HFFc6 (cell line): Measurements from ENCODE around the gene CCDC88B. TPM values are rescaled to one million over a fixed set of nuclear protein-coding genes. Genes with fewer than 3 reads are reported as not detected.
"Not testable (repeated sequence)": the region's sequence is repeated elsewhere in the genome, so short reads cannot be mapped to it uniquely, and the experiment has no call there.

ENCODE experiments used
- DNase-seq: peaks from one replicate; pipeline ENCODE4 v3.0.0-alpha.2; 2018
- H3K27ac Mint-ChIP-seq: 2 replicates; pipeline ENCODE4 v1.8.0; 2020; ENCODE audit warnings: mild to moderate bottlenecking, mixed read lengths
- H3K27me3 Mint-ChIP-seq: 2 replicates; pipeline ENCODE4 v1.8.0; 2021; ENCODE audit warnings: mild to moderate bottlenecking, moderate library complexity, mixed read lengths; ENCODE audit not compliant: insufficient read depth
- H3K36me3 Mint-ChIP-seq: 2 replicates; pipeline ENCODE4 v1.8.0; 2021; ENCODE audit warnings: low read depth, mixed read lengths
- H3K4me1 Mint-ChIP-seq: 2 replicates; pipeline ENCODE4 v1.8.0; 2020; ENCODE audit warnings: low read depth, mixed read lengths
- H3K4me3 Mint-ChIP-seq: 2 replicates; pipeline ENCODE4 v1.8.0; 2020; ENCODE audit warnings: mild to moderate bottlenecking, moderate library complexity, mixed read lengths
- H3K9me3 Mint-ChIP-seq: 2 replicates; pipeline ENCODE4 v1.8.0; 2020; ENCODE audit warnings: mild to moderate bottlenecking, mixed read lengths
- CTCF ChIP-seq: fragments of 200-600 bp; sonication (generic); IDR thresholded peaks from 2 replicates; pipeline ENCODE4 v1.5.0; 2021; ENCODE audit warnings: antibody characterized with exemption, mild to moderate bottlenecking
- total RNA-seq, 6 experiments: library from RNA; stranded (reverse); fragmentation: NEBNext Ultra II Directional; extraction: Animal tissue kit (Norgen Biotek cat#: 25700); gene quantifications; 2 replicates in 1 of 6; 3 replicates in 5 of 6; pipeline ENCODE4 v1.2.3, GENCODE V29; 2021

Gene CCDC88B
- total RNA-seq, 6 experiments from 2014 or later: 0.45 to 1.9 (median 1.7) TPM

DNA sequence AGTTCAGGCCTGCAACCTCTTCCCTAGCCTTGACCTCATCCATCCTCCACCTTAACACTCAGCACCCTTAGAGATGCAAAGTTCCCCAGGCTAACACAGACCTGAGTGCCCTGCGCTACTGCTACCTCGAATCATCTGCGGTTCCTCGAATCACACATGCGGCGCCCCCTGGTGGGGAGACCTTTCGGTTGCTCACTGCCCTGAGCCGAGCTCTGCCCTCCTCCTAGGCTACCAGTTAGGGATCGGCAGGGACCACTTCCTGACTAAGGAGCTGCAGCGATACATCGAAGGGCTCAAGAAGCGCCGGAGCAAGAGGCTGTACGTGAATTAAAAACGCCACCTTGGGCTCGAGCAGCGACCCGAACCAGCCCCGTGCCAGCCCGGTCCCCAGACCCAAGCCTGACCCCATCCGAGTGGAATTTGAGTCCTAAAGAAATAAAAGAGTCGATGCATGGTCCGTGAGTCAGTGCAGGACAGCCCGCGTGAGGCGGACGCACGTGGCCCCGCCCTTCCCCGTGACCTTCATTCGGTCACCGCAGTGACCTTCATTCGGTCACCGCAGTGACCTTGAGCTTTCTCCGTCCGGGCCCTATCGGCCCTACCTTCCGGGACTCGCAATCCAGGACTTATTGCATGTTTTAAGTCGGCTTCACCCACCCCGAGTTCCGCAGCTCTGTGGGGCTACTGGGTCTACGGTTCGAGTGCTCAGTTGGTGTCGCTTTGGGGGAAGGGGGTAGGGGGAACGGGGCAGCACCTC is 35.5 kb upstream of the CCDC88B start:
- Mint-ChIP-seq H3K27ac (peak overlapping the region; percentile 94), H3K4me3 (peak overlapping the region; percentile 96), H3K9me3 (no peaks in the 10 kb centered on the region), H3K27me3 (peaks cover 15% of the 10 kb centered on the region), H3K36me3 (no peaks in the 10 kb centered on the region), H3K4me1 (peaks cover 26% of the 10 kb centered on the region)
- peak; percentile 82 for DNase-seq
- TF ChIP-seq CTCF: peak; percentile 95

GRCh38 chr11:64305075-64305690 is 34.8 kb upstream of the CCDC88B start, which contains the start of gene ESRRA:
TSS of gene ESRRA (plus strand) at chr11:64305524. CDS start at chr11:64307180, 1,656 bp downstream.
- Mint-ChIP-seq H3K4me1 (peaks cover 26% of the 10 kb centered on the region), H3K36me3 (no peaks in the 10 kb centered on the region), H3K4me3 (peak within 1 kb of the TSS; percentile 96), H3K9me3 (no peaks in the 10 kb centered on the region), H3K27me3 (peaks cover 12% of the 10 kb centered on the region), H3K27ac (peak within 1 kb of the TSS; percentile 94)
- DNase-seq: peak; percentile 94
- no peak for TF ChIP-seq CTCF

- Mint-ChIP-seq H3K27me3 (peaks cover 5% of the 10 kb centered on the region), H3K36me3 (no peaks in the 10 kb centered on the region), H3K4me3 (peak overlapping the region; percentile 89), H3K4me1 (peaks cover 19% of the 10 kb centered on the region), H3K27ac (peak overlapping the region; percentile 61), H3K9me3 (no peaks in the 10 kb centered on the region)
- TF ChIP-seq CTCF: peak; percentile 63
- DNase-seq: no peak
These were observed 34.1 kb upstream of the CCDC88B start for GRCh38 chr11:64305691-64306562.

- H3K36me3 Mint-ChIP-seq: no peaks in the 10 kb centered on the region
- TF ChIP-seq CTCF: no peak
- H3K9me3 Mint-ChIP-seq: no peaks in the 10 kb centered on the region
- H3K4me3 Mint-ChIP-seq: peak overlapping the region; percentile 89
- H3K27me3 Mint-ChIP-seq: peaks cover 4% of the 10 kb centered on the region; the same call in 1 of the 2 replicates
- peaks cover 18% of the 10 kb centered on the region for H3K4me1 Mint-ChIP-seq
- DNase-seq: no peak
- H3K27ac Mint-ChIP-seq: peak overlapping the region; percentile 61
These were observed 33.5 kb upstream of the CCDC88B start for GRCh38 chr11:64306563-64306875.

- TF ChIP-seq CTCF: no peak
- Mint-ChIP-seq H3K27ac (peak overlapping the region; percentile 61; the same call in 1 of the 2 replicates), H3K4me1 (peaks cover 18% of the 10 kb centered on the region), H3K27me3 (peaks cover 4% of the 10 kb centered on the region; the same call in 1 of the 2 replicates), H3K4me3 (peak overlapping the region; percentile 89), H3K9me3 (no peaks in the 10 kb centered on the region), H3K36me3 (no peaks in the 10 kb centered on the region)
- no peak for DNase-seq
These were observed 33.0 kb upstream of the CCDC88B start for GRCh38 chr11:64306876-64307622.

DNA sequence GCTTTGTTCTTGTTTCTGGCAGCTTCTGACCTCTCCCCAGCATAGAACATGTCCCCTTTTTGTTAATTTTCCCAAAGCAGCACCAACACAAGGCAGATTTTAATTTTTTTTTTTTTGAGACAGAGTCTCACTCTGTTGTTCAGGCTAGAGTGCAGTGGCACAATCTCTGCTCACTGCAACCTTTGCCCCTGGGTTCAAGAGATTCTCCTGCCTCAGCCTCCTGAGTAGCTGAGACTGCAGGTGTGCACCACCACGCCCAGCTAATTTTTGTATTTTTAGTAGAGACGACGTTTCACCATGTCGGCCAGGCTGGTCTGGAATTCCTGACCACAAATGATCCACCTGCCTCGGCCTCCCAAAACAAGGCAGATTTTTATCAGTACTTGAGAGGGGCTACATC is 32.2 kb upstream of the CCDC88B start:
- H3K36me3 Mint-ChIP-seq, H3K27ac Mint-ChIP-seq, H3K9me3 Mint-ChIP-seq, H3K4me3 Mint-ChIP-seq, H3K27me3 Mint-ChIP-seq, DNase-seq: not testable (repeated sequence)
- H3K4me1 Mint-ChIP-seq: peaks cover 18% of the 10 kb centered on the region
